Liver (tissue), 9 donors: ENCODE measurements around the gene CAMSAP3. TPM values are rescaled to one million over a fixed set of nuclear protein-coding genes. Genes with fewer than 3 reads are reported as not detected.

Source experiments
- DNase-seq: peaks from one replicate; pipeline ENCODE4 v3.0.0-alpha.2; 2017; ENCODE audit warnings: low spot score
- H3K27ac ChIP-seq, 2 donors: one replicate each; pipeline ENCODE4 v1.7.0; 2013; ENCODE audit warnings: inconsistent platforms in 2 of 2, low read length in 2 of 2, control low read depth in 1 of 2, low read depth in 1 of 2, mild to moderate bottlenecking in 1 of 2
- H3K27me3 ChIP-seq, 4 donors: one replicate each; pipeline versions ENCODE4 v1.6.1 to v1.7.0; 2013; ENCODE audit warnings: low read length in 3 of 4, inconsistent platforms in 1 of 4, mild to moderate bottlenecking in 1 of 4, moderate library complexity in 1 of 4; ENCODE audit not compliant: control insufficient read depth in 4 of 4, insufficient read depth in 4 of 4
- H3K36me3 ChIP-seq, 4 donors: one replicate each; pipeline versions ENCODE4 v1.6.1 to v1.7.0; 2013; ENCODE audit warnings: low read length in 3 of 4, mild to moderate bottlenecking in 3 of 4, low read depth in 1 of 4, moderate library complexity in 1 of 4; ENCODE audit not compliant: control insufficient read depth in 4 of 4, insufficient read depth in 3 of 4
- H3K4me1 ChIP-seq, 4 donors: one replicate each; pipeline versions ENCODE4 v1.6.1 to v1.7.0; 2013; ENCODE audit warnings: low read length in 3 of 4, mild to moderate bottlenecking in 3 of 4, moderate library complexity in 1 of 4; ENCODE audit not compliant: control insufficient read depth in 4 of 4, insufficient read depth in 4 of 4
- H3K4me3 ChIP-seq, 3 donors: one replicate each; pipeline versions ENCODE4 v1.6.1 to v1.7.0; 2013; ENCODE audit warnings: low read length in 3 of 3, control low read depth in 1 of 3, low read depth in 1 of 3, mild to moderate bottlenecking in 1 of 3
- H3K9ac ChIP-seq, 2 donors: one replicate each; pipeline ENCODE4 v1.7.0; 2013; ENCODE audit warnings: low read length in 2 of 2, mild to moderate bottlenecking in 2 of 2, moderate library complexity in 2 of 2, control low read depth in 1 of 2, low read depth in 1 of 2
- H3K9me3 ChIP-seq, 4 donors: one replicate each; pipeline versions ENCODE4 v1.6.1 to v1.7.0; 2013; ENCODE audit warnings: low read length in 3 of 4; ENCODE audit not compliant: control insufficient read depth in 4 of 4
- ATF3 ChIP-seq: IDR thresholded peaks from 2 replicates; pipeline ENCODE4 v1.6.1; 2016; ENCODE audit warnings: antibody characterized with exemption
- CTCF ChIP-seq: fragments of 150-350 bp; IDR thresholded peaks from 2 replicates; pipeline ENCODE4 v1.5.1; 2017; ENCODE audit warnings: improper control_type of control experiment, low read depth, low read length; ENCODE audit not compliant: missing input control
- EGR1 ChIP-seq, 2 donors: IDR thresholded peaks; 2 replicates each; pipeline ENCODE4 v1.6.1; 2016 to 2018; ENCODE audit warnings: antibody characterized with exemption in 2 of 2, low read depth in 2 of 2
- FOXA1 ChIP-seq: IDR thresholded peaks from 2 replicates; pipeline ENCODE4 v1.6.1; 2016; ENCODE audit warnings: antibody characterized with exemption
- FOXA2 ChIP-seq: IDR thresholded peaks from 2 replicates; pipeline ENCODE4 v1.6.1; 2016; ENCODE audit warnings: antibody characterized with exemption
- GABPA ChIP-seq, 2 donors: IDR thresholded peaks in 1 of 2; conservative IDR thresholded peaks in 1 of 2; 2 replicates each; pipeline ENCODE4 v1.6.1; 2016; ENCODE audit warnings: antibody characterized with exemption in 2 of 2, mild to moderate bottlenecking in 1 of 2, moderate library complexity in 1 of 2
- HNF4A ChIP-seq, 2 donors: conservative IDR thresholded peaks; 2 replicates each; pipeline ENCODE4 v1.6.1; 2016; ENCODE audit warnings: antibody characterized with exemption in 2 of 2, mild to moderate bottlenecking in 2 of 2
- HNF4G ChIP-seq: IDR thresholded peaks from 2 replicates; pipeline ENCODE4 v1.6.1; 2016; ENCODE audit warnings: antibody characterized with exemption
- JUND ChIP-seq, 2 donors: IDR thresholded peaks; 2 replicates each; pipeline ENCODE4 v1.6.1; 2016; ENCODE audit warnings: antibody characterized with exemption in 2 of 2
- MAX ChIP-seq: IDR thresholded peaks from 2 replicates; pipeline ENCODE4 v1.6.1; 2016; ENCODE audit warnings: antibody characterized with exemption
- NR2F2 ChIP-seq: IDR thresholded peaks from 2 replicates; pipeline ENCODE4 v1.6.1; 2016; ENCODE audit warnings: antibody characterized with exemption
- RAD21 ChIP-seq, 2 donors: IDR thresholded peaks; 2 replicates each; pipeline ENCODE4 v1.6.1; 2016; ENCODE audit warnings: antibody characterized with exemption in 2 of 2, mild to moderate bottlenecking in 2 of 2
- REST ChIP-seq: IDR thresholded peaks from 2 replicates; pipeline ENCODE4 v1.6.1; 2016; ENCODE audit warnings: antibody characterized with exemption, mild to moderate bottlenecking
- RXRA ChIP-seq, 2 donors: IDR thresholded peaks; 2 replicates each; pipeline ENCODE4 v1.6.1; 2017 to 2018; ENCODE audit warnings: antibody characterized with exemption in 2 of 2, mild to moderate bottlenecking in 1 of 2
- SP1 ChIP-seq: IDR thresholded peaks from 2 replicates; pipeline ENCODE4 v1.6.1; 2018; ENCODE audit warnings: antibody characterized with exemption, mild to moderate bottlenecking
- TAF1 ChIP-seq: conservative IDR thresholded peaks from 2 replicates; pipeline ENCODE4 v1.6.1; 2016; ENCODE audit warnings: antibody characterized with exemption, mild to moderate bottlenecking
- YY1 ChIP-seq: IDR thresholded peaks from 2 replicates; pipeline ENCODE4 v1.6.1; 2016; ENCODE audit warnings: antibody characterized with exemption, mild to moderate bottlenecking
- ZBTB33 ChIP-seq: IDR thresholded peaks from 2 replicates; pipeline ENCODE4 v1.6.1; 2016; ENCODE audit warnings: antibody characterized with exemption
- WGBS: extraction: QIAGEN DNeasy Blood & Tissue Kit; methylation state at CpG from one replicate; pipeline ENCODE4 v1.1.7; 2013; 5-methylcytosine and 5-hydroxymethylcytosine counted together
- polyA plus RNA-seq, 2 donors: library from polyadenylated mRNA; stranded (reverse) in 1 of 2; unstranded in 1 of 2; fragments of 200-250 nt in 1 of 2; fragments of >200 nt in 1 of 2; fragmentation: Nextera tagmentation in 1 of 2; extraction: Ambion mirVana in 1 of 2; gene quantifications; one replicate each; pipeline versions ENCODE4 v1.2.1 to v1.2.3, GENCODE V29; 2013 to 2015
- total RNA-seq, 2 donors: library from RNA; depleted of rRNA; stranded (reverse); fragments of >200 nt; gene quantifications; one replicate each; pipeline ENCODE4 v1.2.3, GENCODE V29; 2014
- donor health status: healthy.
- donor health status: healthy.
- donor health status: healthy.
- donor health status: healthy.
- donor health status: healthy.

The CAMSAP3 gene
- total and polyA plus RNA-seq, 4 donors, result 4.4 to 19.1 (median 9.8) TPM

- DNase-seq, result no peak
- Histone ChIP-seq H3K4me3 (no peak overlapping the region), H3K4me1 (peaks cover 0 to 5% (median 0%) of the 10 kb centered on the region in 4 donors), H3K27ac (no peak overlapping the region), H3K27me3 (no peaks in the 10 kb centered on the region), H3K9ac (no peak overlapping the region), H3K36me3 (peaks cover 0 to 3% (median 0%) of the 10 kb centered on the region in 4 donors), H3K9me3 (no peaks in the 10 kb centered on the region)
- TF ChIP-seq RAD21 (IDR thresholded peaks at IDR 0.05) (no peak), REST (no peak), RXRA (IDR thresholded peaks at IDR 0.05) (no peak), TAF1 (no peak), CTCF (no peak), FOXA1 (no peak), HNF4A (conservative IDR thresholded peaks at IDR 0.05) (no peak), ATF3 (no peak), MAX (no peak), EGR1 (IDR thresholded peaks at IDR 0.05; ENCODE audit: low read depth in 2 of 2) (no peak), SP1 (no peak), FOXA2 (no peak), ZBTB33 (no peak), HNF4G (no peak), GABPA (IDR thresholded peaks at IDR 0.05 in 1 of 2, conservative IDR thresholded peaks at IDR 0.05 in 1 of 2) (no peak), NR2F2 (no peak)
- 98% methylated on average over 20 of the region's 20 CpGs for WGBS
Observed at GRCh38 chr19:7644550-7644877, 48.9 kb downstream of the CAMSAP3 start.

- no peaks in the 10 kb centered on the region for H3K27me3 ChIP-seq
- no peak overlapping the region for H3K27ac ChIP-seq
- no peak overlapping the region for H3K9ac ChIP-seq
- peaks cover 0 to 5% (median 0%) of the 10 kb centered on the region in 4 donors for H3K4me1 ChIP-seq
- no peak for DNase-seq
- WGBS, result 90% methylated on average over 14 of the region's 14 CpGs
- H3K4me3 ChIP-seq, result no peak overlapping the region
- peaks cover 0 to 3% (median 0%) of the 10 kb centered on the region in 4 donors for H3K36me3 ChIP-seq
- H3K9me3 ChIP-seq, result no peaks in the 10 kb centered on the region
- no peak for TF ChIP-seq YY1
- no peak for TF ChIP-seq RAD21 (IDR thresholded peaks at IDR 0.05)
- TF ChIP-seq EGR1 (IDR thresholded peaks at IDR 0.05; ENCODE audit: low read depth in 2 of 2), result no peak
- TF ChIP-seq ATF3, result no peak
- no peak for TF ChIP-seq CTCF
- no peak for TF ChIP-seq HNF4A (conservative IDR thresholded peaks at IDR 0.05)
- TF ChIP-seq HNF4G, result no peak
- no peak for TF ChIP-seq FOXA1
- no peak for TF ChIP-seq ZBTB33
- TF ChIP-seq JUND (IDR thresholded peaks at IDR 0.05), result no peak
- TF ChIP-seq SP1, result no peak
- no peak for TF ChIP-seq NR2F2
- TF ChIP-seq RXRA (IDR thresholded peaks at IDR 0.05), result no peak
- TF ChIP-seq GABPA (IDR thresholded peaks at IDR 0.05 in 1 of 2, conservative IDR thresholded peaks at IDR 0.05 in 1 of 2), result no peak
- no peak for TF ChIP-seq MAX
Observed at GRCh38 chr19:7645163-7645562, 49.5 kb downstream of the CAMSAP3 start.
